Cardiac muscle cell (in vitro differentiated cells and primary cell): ENCODE measurements around the gene TLDC2. TPM values are rescaled to one million over a fixed set of nuclear protein-coding genes. Genes with fewer than 3 reads are reported as not detected.
"Not testable (repeated sequence)": the region's sequence is repeated elsewhere in the genome, so short reads cannot be mapped to it uniquely, and the experiment has no call there.

Experiments used
- DNase-seq, 2 donors: peaks; one replicate each; pipeline versions ENCODE4 v3.0.0 to v3.0.0-alpha.2; 2010 to 2017; ENCODE audit warnings: low read depth in 1 of 2, low spot score in 1 of 2
- H3K27ac ChIP-seq: fragments of 200-600 bp; sonication (generic); 2 replicates; pipeline ENCODE4 v1.5.1; 2016
- H3K27me3 ChIP-seq: fragments of 200-600 bp; sonication (generic); 2 replicates; pipeline ENCODE4 v1.6.0; 2016; ENCODE audit warnings: control low read depth
- H3K36me3 ChIP-seq: fragments of 200-600 bp; sonication (generic); 2 replicates; pipeline ENCODE4 v1.5.1; 2016; ENCODE audit warnings: control low read depth
- H3K4me1 ChIP-seq: fragments of 200-600 bp; sonication (generic); 2 replicates; pipeline ENCODE4 v1.8.1; 2017; ENCODE audit warnings: low read depth, mild to moderate bottlenecking, mixed run types
- H3K4me3 ChIP-seq: fragments of 200-600 bp; sonication (generic); 2 replicates; pipeline ENCODE4 v1.5.1; 2016; ENCODE audit warnings: mild to moderate bottlenecking
- H3K9me3 ChIP-seq: fragments of 200-600 bp; sonication (generic); 2 replicates; pipeline ENCODE4 v1.5.1; 2017; ENCODE audit warnings: low read depth, mild to moderate bottlenecking, control low read depth
- polyA plus RNA-seq: library from polyadenylated mRNA; unstranded; fragments of >200 nt; fragmentation: Nextera tagmentation; extraction: Ambion mirVana; gene quantifications from 2 replicates; pipeline ENCODE4 v1.2.1, GENCODE V29; 2016
- total RNA-seq: library from RNA; depleted of rRNA; stranded (reverse); fragments of >200 nt; gene quantifications from 2 replicates; pipeline ENCODE4 v1.2.3, GENCODE V29; 2016
- TF ChIP-seq, protein P1 (sequence below): IDR thresholded peaks from 2 replicates; pipeline ENCODE4 v1.5.1; 2012; ENCODE audit warnings: low read depth, mild to moderate bottlenecking, low read length

TLDC2 gene
- total and polyA plus RNA-seq, 2 experiments from 2014 or later = not detected

DNA sequence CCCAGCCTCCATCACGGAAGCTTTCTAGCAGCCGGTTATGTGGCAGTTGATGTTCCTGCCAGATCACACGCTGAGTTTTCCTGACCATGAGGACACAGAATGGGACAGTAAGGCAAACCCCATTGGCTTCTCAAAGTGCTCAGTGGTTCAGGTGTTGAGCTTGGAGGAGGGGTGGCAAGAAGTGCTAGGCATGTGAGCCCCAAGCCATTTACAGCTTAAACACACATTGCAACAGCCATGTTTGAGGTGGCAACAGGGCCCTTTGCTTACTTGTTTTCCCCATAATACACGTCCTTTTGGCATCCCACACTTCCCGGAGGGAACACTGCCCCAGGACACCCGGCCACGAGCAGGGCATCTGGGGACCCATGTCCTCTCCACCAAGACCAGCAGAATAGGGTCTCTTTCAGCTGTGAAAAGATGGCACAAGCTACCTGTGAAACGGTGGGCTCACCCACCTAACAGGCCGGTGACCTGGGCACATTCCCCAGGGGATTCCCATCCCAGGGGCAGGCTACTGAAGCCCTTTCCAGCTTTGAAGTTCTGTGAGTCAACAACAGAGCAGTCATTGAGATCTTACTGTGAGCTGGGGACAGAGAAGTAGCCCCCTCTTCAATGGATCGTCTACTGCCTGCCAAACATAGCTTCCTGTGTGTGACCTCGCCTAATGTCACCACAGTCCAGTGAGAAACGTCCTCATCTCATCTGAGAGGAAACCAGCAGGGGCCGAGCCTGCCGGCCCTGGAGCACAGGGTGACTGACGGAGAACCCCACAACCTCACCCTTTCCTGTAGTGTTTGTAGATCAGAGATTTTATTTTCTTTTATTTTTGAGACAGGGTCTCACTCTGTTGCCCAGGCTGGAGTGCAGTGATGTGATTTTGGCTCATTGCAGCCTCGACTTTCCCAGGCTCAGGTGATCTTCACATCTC, 4.0 kb upstream of the TLDC2 start:
- H3K27ac ChIP-seq = no peak overlapping the region
- H3K4me1 ChIP-seq = no peaks in the 10 kb centered on the region
- DNase-seq = peak in 1 of 2 donors; percentile 21
- H3K27me3 ChIP-seq = no peaks in the 10 kb centered on the region
- H3K4me3 ChIP-seq = no peak overlapping the region
- TF ChIP-seq, protein P1, sequence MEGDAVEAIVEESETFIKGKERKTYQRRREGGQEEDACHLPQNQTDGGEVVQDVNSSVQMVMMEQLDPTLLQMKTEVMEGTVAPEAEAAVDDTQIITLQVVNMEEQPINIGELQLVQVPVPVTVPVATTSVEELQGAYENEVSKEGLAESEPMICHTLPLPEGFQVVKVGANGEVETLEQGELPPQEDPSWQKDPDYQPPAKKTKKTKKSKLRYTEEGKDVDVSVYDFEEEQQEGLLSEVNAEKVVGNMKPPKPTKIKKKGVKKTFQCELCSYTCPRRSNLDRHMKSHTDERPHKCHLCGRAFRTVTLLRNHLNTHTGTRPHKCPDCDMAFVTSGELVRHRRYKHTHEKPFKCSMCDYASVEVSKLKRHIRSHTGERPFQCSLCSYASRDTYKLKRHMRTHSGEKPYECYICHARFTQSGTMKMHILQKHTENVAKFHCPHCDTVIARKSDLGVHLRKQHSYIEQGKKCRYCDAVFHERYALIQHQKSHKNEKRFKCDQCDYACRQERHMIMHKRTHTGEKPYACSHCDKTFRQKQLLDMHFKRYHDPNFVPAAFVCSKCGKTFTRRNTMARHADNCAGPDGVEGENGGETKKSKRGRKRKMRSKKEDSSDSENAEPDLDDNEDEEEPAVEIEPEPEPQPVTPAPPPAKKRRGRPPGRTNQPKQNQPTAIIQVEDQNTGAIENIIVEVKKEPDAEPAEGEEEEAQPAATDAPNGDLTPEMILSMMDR = no peak
- H3K9me3 ChIP-seq = no peaks in the 10 kb centered on the region
- no peaks in the 10 kb centered on the region for H3K36me3 ChIP-seq

DNA sequence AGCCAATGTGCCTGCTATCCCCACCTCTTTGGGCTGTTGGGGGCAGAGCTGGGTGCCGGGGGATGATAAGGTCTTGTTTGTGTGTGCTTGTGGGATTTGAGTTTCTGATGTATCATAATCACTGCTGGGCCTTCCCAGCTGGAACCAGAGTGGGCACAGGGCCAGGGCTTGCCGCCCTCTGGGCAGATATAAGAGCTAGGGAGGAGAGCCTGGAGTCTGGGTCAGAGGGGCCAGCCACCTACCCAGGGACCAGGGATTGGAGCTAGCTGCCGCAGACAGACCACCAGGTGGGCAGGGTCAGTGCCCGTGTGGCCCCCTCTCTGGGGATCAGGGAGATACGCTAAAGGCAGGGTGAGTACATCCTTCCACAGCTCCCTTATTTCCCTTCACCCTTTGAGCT, 3.1 kb upstream of the TLDC2 start:
- Histone ChIP-seq H3K4me1 (no peaks in the 10 kb centered on the region), H3K36me3 (no peaks in the 10 kb centered on the region), H3K9me3 (no peaks in the 10 kb centered on the region), H3K4me3 (no peak overlapping the region), H3K27ac (no peak overlapping the region), H3K27me3 (no peaks in the 10 kb centered on the region)
- no peak for DNase-seq
- TF ChIP-seq, protein P1 = no peak

- Histone ChIP-seq H3K27ac (no peak overlapping the region), H3K4me3 (no peak overlapping the region)
Observed at GRCh38 chr20:36873498-36874189, 2.3 kb upstream of the TLDC2 start.

GRCh38 chr20:36875093-36875492, 845 bp upstream of the TLDC2 start:
- DNase-seq, H3K27me3 ChIP-seq, H3K27ac ChIP-seq, H3K4me1 ChIP-seq, H3K36me3 ChIP-seq, H3K4me3 ChIP-seq, H3K9me3 ChIP-seq: not testable (repeated sequence)

More at GRCh38 chr20:36873498-36874189, 2.3 kb upstream of the TLDC2 start:
- H3K4me1 ChIP-seq = no peaks in the 10 kb centered on the region
- no peaks in the 10 kb centered on the region for H3K36me3 ChIP-seq
- no peaks in the 10 kb centered on the region for H3K27me3 ChIP-seq
- TF ChIP-seq, protein P1 = no peak
- no peak for DNase-seq
- no peaks in the 10 kb centered on the region for H3K9me3 ChIP-seq

- TF ChIP-seq, protein P1 = no peak
- H3K4me1 ChIP-seq = no peaks in the 10 kb centered on the region
- H3K27me3 ChIP-seq = no peaks in the 10 kb centered on the region
- H3K36me3 ChIP-seq = no peaks in the 10 kb centered on the region
- no peaks in the 10 kb centered on the region for H3K9me3 ChIP-seq
- no peak overlapping the region for H3K27ac ChIP-seq
- H3K4me3 ChIP-seq = no peak overlapping the region
- no peak for DNase-seq
Observed at GRCh38 chr20:36876473-36876833, 515 bp downstream of the TLDC2 start.

GRCh38 chr20:36878941-36879340, 3.0 kb downstream of the TLDC2 start:
- H3K27ac ChIP-seq = no peak overlapping the region
- no peaks in the 10 kb centered on the region for H3K9me3 ChIP-seq
- no peak for DNase-seq
- no peaks in the 10 kb centered on the region for H3K36me3 ChIP-seq
- no peaks in the 10 kb centered on the region for H3K27me3 ChIP-seq
- no peak overlapping the region for H3K4me3 ChIP-seq
- H3K4me1 ChIP-seq = no peaks in the 10 kb centered on the region
- TF ChIP-seq, protein P1 = no peak
